ENCODE measurements around the gene SLC13A4. TPM values are rescaled to one million over a fixed set of nuclear protein-coding genes. Genes with fewer than 3 reads are reported as not detected.

Gene SLC13A4
- total and polyA plus RNA-seq, 7 donors, result 0.01 to 0.08 (median 0.03) TPM; not detected in 4

GRCh38 chr7:135734343-135734689 is 6.3 kb upstream of the SLC13A4 start:
- WGBS, 3 donors, result 76 to 85% (median 82%) methylated on average over 1 of the region's 1 CpG
- intact Hi-C loops (cut with DNase I), result no loop called here
- DNase-seq, result no peak
- Histone ChIP-seq H3K27me3 (ENCODE audit: insufficient read depth in 3 of 3, low read length in 2 of 3) (no peaks in the 10 kb centered on the region), H3K4me3 (no peak overlapping the region), H3K27ac (no peak overlapping the region), H3K36me3 (ENCODE audit: insufficient read depth in 1 of 2, low read depth in 1 of 2) (no peaks in the 10 kb centered on the region), H3K4me1 (no peaks in the 10 kb centered on the region), H3K9me3 (no peaks in the 10 kb centered on the region)
- ATAC-seq, result no peak
- TF ChIP-seq CTCF (IDR thresholded peaks at IDR 0.05), result no peak

GRCh38 chr7:135733603-135734342 is 5.8 kb upstream of the SLC13A4 start:
- Histone ChIP-seq H3K4me3 (no peak overlapping the region), H3K36me3 (ENCODE audit: insufficient read depth in 1 of 2, low read depth in 1 of 2) (no peaks in the 10 kb centered on the region), H3K27ac (no peak overlapping the region), H3K27me3 (ENCODE audit: insufficient read depth in 3 of 3, low read length in 2 of 3) (no peaks in the 10 kb centered on the region), H3K9me3 (no peaks in the 10 kb centered on the region), H3K4me1 (no peaks in the 10 kb centered on the region)
- ATAC-seq, result no peak
- intact Hi-C loops (cut with DNase I), result no loop called here
- no peak for DNase-seq
- WGBS, 3 donors, result 92 to 94% (median 92%) methylated on average over 21 of the region's 21 CpGs
- TF ChIP-seq CTCF (IDR thresholded peaks at IDR 0.05), result no peak

- Histone ChIP-seq H3K4me3 (no peak overlapping the region), H3K9me3 (no peaks in the 10 kb centered on the region), H3K27ac (no peak overlapping the region), H3K27me3 (ENCODE audit: insufficient read depth in 3 of 3, low read length in 2 of 3) (no peaks in the 10 kb centered on the region), H3K36me3 (ENCODE audit: insufficient read depth in 1 of 2, low read depth in 1 of 2) (no peaks in the 10 kb centered on the region), H3K4me1 (no peaks in the 10 kb centered on the region)
- intact Hi-C loops (cut with DNase I), result no loop called here
- WGBS, 3 donors, result 84 to 94% (median 93%) methylated on average over 4 of the region's 4 CpGs
- DNase-seq (no peak), ATAC-seq (no peak)
- TF ChIP-seq CTCF (IDR thresholded peaks at IDR 0.05), result no peak
Observed at GRCh38 chr7:135731131-135731530, 3.1 kb upstream of the SLC13A4 start.

- DNase-seq, result no peak
- Histone ChIP-seq H3K27me3 (ENCODE audit: insufficient read depth in 3 of 3, low read length in 2 of 3) (no peaks in the 10 kb centered on the region), H3K27ac (no peak overlapping the region), H3K9me3 (no peaks in the 10 kb centered on the region), H3K36me3 (ENCODE audit: insufficient read depth in 1 of 2, low read depth in 1 of 2) (no peaks in the 10 kb centered on the region), H3K4me1 (no peaks in the 10 kb centered on the region), H3K4me3 (no peak overlapping the region)
- WGBS, 3 donors, result 31 to 47% (median 38%) methylated on average over 5 of the region's 5 CpGs
- TF ChIP-seq CTCF (IDR thresholded peaks at IDR 0.05), result no peak
- ATAC-seq, result no peak
- intact Hi-C loops (cut with DNase I), result no loop called here
Observed at GRCh38 chr7:135729230-135729629, 1.2 kb upstream of the SLC13A4 start.
